ENCODE data around the gene GAK. TPM values are rescaled to one million over a fixed set of nuclear protein-coding genes. Genes with fewer than 3 reads are reported as not detected.

Gene GAK
- total and polyA plus RNA-seq, 5 donors from 2014 or later: 37.5 to 254 (median 40.0) TPM

GRCh38 chr4:888029-888428, 44.1 kb downstream of the GAK start:
- ATAC-seq (ENCODE audit: low read depth in 2 of 2): no peak
- no peak overlapping the region for H3K27ac ChIP-seq (ENCODE audit: insufficient read depth, low read length, poor library complexity, severe bottlenecking)
- no peaks in the 10 kb centered on the region for H3K27me3 Mint-ChIP-seq
- no peaks in the 10 kb centered on the region for H3K27me3 ChIP-seq (ENCODE audit: control insufficient read depth, insufficient read depth, low read length)
- H3K36me3 Mint-ChIP-seq: peaks cover 18% of the 10 kb centered on the region
- peaks cover 44% of the 10 kb centered on the region for H3K36me3 ChIP-seq (ENCODE audit: control insufficient read depth, insufficient read depth, low read length)
- H3K4me1 ChIP-seq (ENCODE audit: control insufficient read depth, insufficient read depth, low read length, poor library complexity, severe bottlenecking): no peaks in the 10 kb centered on the region
- no peaks in the 10 kb centered on the region for H3K9me3 Mint-ChIP-seq
- H3K4me1 Mint-ChIP-seq: peaks cover 0 to 6% (median 0%) of the 10 kb centered on the region in 4 donors
- DNase-seq: no peak
- no peak overlapping the region for H3K4me3 Mint-ChIP-seq
- no peaks in the 10 kb centered on the region for H3K9me3 ChIP-seq (ENCODE audit: control insufficient read depth in 2 of 2, low read length in 2 of 2)
- no peak overlapping the region for H3K27ac Mint-ChIP-seq
- no peak overlapping the region for H3K4me3 ChIP-seq (ENCODE audit: low read depth, low read length)

- H3K36me3 ChIP-seq (ENCODE audit: control insufficient read depth, insufficient read depth, low read length): peaks cover 46% of the 10 kb centered on the region
- no peaks in the 10 kb centered on the region for H3K9me3 ChIP-seq (ENCODE audit: control insufficient read depth in 2 of 2, low read length in 2 of 2)
- ATAC-seq (ENCODE audit: low read depth in 2 of 2) (no peak), DNase-seq (no peak)
- Mint-ChIP-seq H3K4me3 (no peak overlapping the region), H3K27me3 (no peaks in the 10 kb centered on the region), H3K36me3 (peaks cover 18% of the 10 kb centered on the region), H3K9me3 (no peaks in the 10 kb centered on the region), H3K27ac (peak overlapping the region in 1 of 3 donors; percentile 29), H3K4me1 (peaks cover 0 to 6% (median 0%) of the 10 kb centered on the region in 4 donors)
- no peaks in the 10 kb centered on the region for H3K27me3 ChIP-seq (ENCODE audit: control insufficient read depth, insufficient read depth, low read length)
- no peaks in the 10 kb centered on the region for H3K4me1 ChIP-seq (ENCODE audit: control insufficient read depth, insufficient read depth, low read length, poor library complexity, severe bottlenecking)
- no peak overlapping the region for H3K27ac ChIP-seq (ENCODE audit: insufficient read depth, low read length, poor library complexity, severe bottlenecking)
- H3K4me3 ChIP-seq (ENCODE audit: low read depth, low read length): no peak overlapping the region
Observed at GRCh38 chr4:887034-887763, 44.9 kb downstream of the GAK start.

GRCh38 chr4:886244-886643, 45.9 kb downstream of the GAK start:
- peaks cover 18% of the 10 kb centered on the region for H3K36me3 Mint-ChIP-seq
- ATAC-seq (ENCODE audit: low read depth in 2 of 2) (no peak), DNase-seq (no peak)
- Histone ChIP-seq H3K27me3 (ENCODE audit: control insufficient read depth, insufficient read depth, low read length) (no peaks in the 10 kb centered on the region), H3K36me3 (ENCODE audit: control insufficient read depth, insufficient read depth, low read length) (peaks cover 52% of the 10 kb centered on the region), H3K9me3 (ENCODE audit: control insufficient read depth in 2 of 2, low read length in 2 of 2) (no peaks in the 10 kb centered on the region), H3K4me1 (ENCODE audit: control insufficient read depth, insufficient read depth, low read length, poor library complexity, severe bottlenecking) (no peaks in the 10 kb centered on the region), H3K4me3 (ENCODE audit: low read depth, low read length) (no peak overlapping the region), H3K27ac (ENCODE audit: insufficient read depth, low read length, poor library complexity, severe bottlenecking) (no peak overlapping the region)
- peaks cover 0 to 6% (median 0%) of the 10 kb centered on the region in 4 donors for H3K4me1 Mint-ChIP-seq
- no peak overlapping the region for H3K27ac Mint-ChIP-seq
- no peaks in the 10 kb centered on the region for H3K27me3 Mint-ChIP-seq
- H3K4me3 Mint-ChIP-seq: no peak overlapping the region
- H3K9me3 Mint-ChIP-seq: no peaks in the 10 kb centered on the region

DNA sequence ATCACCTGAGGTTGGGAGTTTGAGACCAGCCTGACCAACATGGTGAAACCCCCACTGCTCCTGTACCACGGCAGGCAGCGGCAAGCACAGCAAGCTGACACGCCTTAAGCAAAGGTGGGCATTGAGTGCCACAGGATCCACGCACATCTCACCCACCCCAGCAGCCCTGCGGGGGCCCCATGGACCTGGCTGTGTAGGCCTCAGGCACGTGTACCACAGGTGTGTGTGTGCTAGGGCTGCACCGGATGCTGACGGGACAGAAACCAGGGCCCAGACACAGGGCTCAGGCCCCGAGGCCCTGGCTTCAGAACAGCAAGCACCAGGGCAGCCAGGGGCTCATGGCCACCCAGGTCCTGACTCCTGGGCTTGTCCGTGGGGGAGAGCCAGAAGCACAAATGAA, 46.8 kb downstream of the GAK start:
- H3K4me3 Mint-ChIP-seq: no peak overlapping the region
- H3K4me1 ChIP-seq (ENCODE audit: control insufficient read depth, insufficient read depth, low read length, poor library complexity, severe bottlenecking): no peaks in the 10 kb centered on the region
- no peak overlapping the region for H3K4me3 ChIP-seq (ENCODE audit: low read depth, low read length)
- no peaks in the 10 kb centered on the region for H3K9me3 Mint-ChIP-seq
- no peaks in the 10 kb centered on the region for H3K27me3 Mint-ChIP-seq
- no peak overlapping the region for H3K27ac Mint-ChIP-seq
- peaks cover 0 to 6% (median 1%) of the 10 kb centered on the region in 4 donors for H3K4me1 Mint-ChIP-seq
- no peaks in the 10 kb centered on the region for H3K27me3 ChIP-seq (ENCODE audit: control insufficient read depth, insufficient read depth, low read length)
- peaks cover 18% of the 10 kb centered on the region for H3K36me3 Mint-ChIP-seq
- no peaks in the 10 kb centered on the region for H3K9me3 ChIP-seq (ENCODE audit: control insufficient read depth in 2 of 2, low read length in 2 of 2)
- H3K36me3 ChIP-seq (ENCODE audit: control insufficient read depth, insufficient read depth, low read length): peaks cover 53% of the 10 kb centered on the region
- DNase-seq (no peak), ATAC-seq (ENCODE audit: low read depth in 2 of 2) (no peak)
- H3K27ac ChIP-seq (ENCODE audit: insufficient read depth, low read length, poor library complexity, severe bottlenecking): no peak overlapping the region

GRCh38 chr4:884896-885295, 47.2 kb downstream of the GAK start:
- Histone ChIP-seq H3K36me3 (ENCODE audit: control insufficient read depth, insufficient read depth, low read length) (peaks cover 50% of the 10 kb centered on the region), H3K4me3 (ENCODE audit: low read depth, low read length) (no peak overlapping the region), H3K27me3 (ENCODE audit: control insufficient read depth, insufficient read depth, low read length) (no peaks in the 10 kb centered on the region), H3K27ac (ENCODE audit: insufficient read depth, low read length, poor library complexity, severe bottlenecking) (no peak overlapping the region), H3K4me1 (ENCODE audit: control insufficient read depth, insufficient read depth, low read length, poor library complexity, severe bottlenecking) (peaks cover 3% of the 10 kb centered on the region), H3K9me3 (ENCODE audit: control insufficient read depth in 2 of 2, low read length in 2 of 2) (no peaks in the 10 kb centered on the region)
- Mint-ChIP-seq H3K36me3 (peaks cover 18% of the 10 kb centered on the region), H3K27ac (no peak overlapping the region), H3K27me3 (no peaks in the 10 kb centered on the region), H3K4me1 (peaks cover 0 to 8% (median 6%) of the 10 kb centered on the region in 4 donors), H3K9me3 (no peaks in the 10 kb centered on the region), H3K4me3 (no peak overlapping the region)
- DNase-seq (no peak), ATAC-seq (ENCODE audit: low read depth in 2 of 2) (no peak)

DNA sequence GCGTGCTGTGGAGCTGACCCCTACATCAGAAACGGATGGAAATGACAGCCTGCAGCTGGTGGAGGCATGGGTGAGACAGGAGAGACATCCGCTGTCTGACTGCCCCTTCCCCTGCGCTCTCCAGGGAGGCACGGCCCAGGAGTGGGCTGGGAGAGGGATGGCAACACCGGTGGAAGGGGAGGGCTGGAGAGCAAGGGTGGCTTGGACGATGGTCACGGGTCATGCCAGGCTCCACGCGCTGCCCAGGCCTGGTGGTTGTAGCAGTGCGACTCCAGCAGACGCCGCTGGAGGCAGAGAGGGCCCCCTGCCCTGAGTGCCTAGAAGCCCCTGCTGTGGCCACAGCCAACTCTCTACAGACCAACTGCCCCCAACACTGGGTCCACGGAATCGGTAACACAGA, 47.9 kb downstream of the GAK start:
- H3K27me3 Mint-ChIP-seq: no peaks in the 10 kb centered on the region
- H3K27me3 ChIP-seq (ENCODE audit: control insufficient read depth, insufficient read depth, low read length): no peaks in the 10 kb centered on the region
- peaks cover 44% of the 10 kb centered on the region for H3K36me3 ChIP-seq (ENCODE audit: control insufficient read depth, insufficient read depth, low read length)
- H3K27ac Mint-ChIP-seq: peak overlapping the region in 1 of 3 donors; percentile 80
- no peaks in the 10 kb centered on the region for H3K9me3 Mint-ChIP-seq
- H3K4me3 ChIP-seq (ENCODE audit: low read depth, low read length): no peak overlapping the region
- DNase-seq (no peak), ATAC-seq (ENCODE audit: low read depth in 2 of 2) (no peak)
- no peak overlapping the region for H3K27ac ChIP-seq (ENCODE audit: insufficient read depth, low read length, poor library complexity, severe bottlenecking)
- no peak overlapping the region for H3K4me3 Mint-ChIP-seq
- peaks cover 18% of the 10 kb centered on the region for H3K36me3 Mint-ChIP-seq
- H3K4me1 Mint-ChIP-seq: peaks cover 6 to 14% (median 12%) of the 10 kb centered on the region in 4 donors
- H3K9me3 ChIP-seq (ENCODE audit: control insufficient read depth in 2 of 2, low read length in 2 of 2): no peaks in the 10 kb centered on the region
- peaks cover 10% of the 10 kb centered on the region for H3K4me1 ChIP-seq (ENCODE audit: control insufficient read depth, insufficient read depth, low read length, poor library complexity, severe bottlenecking)

DNA sequence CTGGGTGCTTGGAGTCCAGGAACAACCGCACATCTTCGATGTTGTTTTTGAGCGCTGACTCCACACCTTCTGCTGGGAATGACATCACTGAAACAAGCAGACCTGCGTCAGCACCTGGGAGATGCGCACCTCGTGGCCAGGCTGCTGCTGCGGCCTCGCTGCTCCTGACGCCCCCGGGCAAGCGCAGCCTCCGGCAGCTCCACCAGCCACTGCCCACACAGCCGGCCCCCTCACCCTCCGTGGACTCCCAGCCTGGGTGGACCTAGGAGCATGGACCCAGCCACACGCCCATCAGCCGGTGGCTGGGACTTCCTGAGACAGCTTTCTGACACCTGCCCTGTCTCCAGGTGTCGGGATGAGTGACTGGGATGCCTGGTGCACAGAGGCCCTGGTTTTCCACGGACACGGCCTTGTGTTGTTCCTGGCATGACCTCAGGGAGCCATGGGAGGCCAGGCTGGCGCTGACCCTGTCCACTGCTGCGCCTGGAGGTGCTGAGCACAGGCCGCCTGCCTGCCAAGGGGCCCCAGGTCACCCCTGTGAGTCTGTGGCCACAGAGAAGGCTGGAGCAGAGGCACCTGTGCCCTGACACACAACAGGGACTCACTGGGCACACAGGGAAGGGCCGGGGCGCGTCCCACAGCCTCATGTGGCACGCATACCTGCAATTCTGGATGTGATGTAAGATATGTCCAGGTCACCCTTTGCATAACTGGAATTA, 48.6 kb downstream of the GAK start:
- Histone ChIP-seq H3K27ac (ENCODE audit: insufficient read depth, low read length, poor library complexity, severe bottlenecking) (no peak overlapping the region), H3K4me1 (ENCODE audit: control insufficient read depth, insufficient read depth, low read length, poor library complexity, severe bottlenecking) (peaks cover 17% of the 10 kb centered on the region), H3K9me3 (ENCODE audit: control insufficient read depth in 2 of 2, low read length in 2 of 2) (no peaks in the 10 kb centered on the region), H3K4me3 (ENCODE audit: low read depth, low read length) (no peak overlapping the region), H3K27me3 (ENCODE audit: control insufficient read depth, insufficient read depth, low read length) (no peaks in the 10 kb centered on the region), H3K36me3 (ENCODE audit: control insufficient read depth, insufficient read depth, low read length) (peaks cover 41% of the 10 kb centered on the region)
- H3K36me3 Mint-ChIP-seq: peaks cover 20% of the 10 kb centered on the region
- DNase-seq (no peak), ATAC-seq (ENCODE audit: low read depth in 2 of 2) (no peak)
- no peaks in the 10 kb centered on the region for H3K9me3 Mint-ChIP-seq
- no peaks in the 10 kb centered on the region for H3K27me3 Mint-ChIP-seq
- peak overlapping the region in 1 of 3 donors; percentile 80 for H3K27ac Mint-ChIP-seq
- no peak overlapping the region for H3K4me3 Mint-ChIP-seq
- peaks cover 9 to 21% (median 18%) of the 10 kb centered on the region in 4 donors for H3K4me1 Mint-ChIP-seq
